Measurements from ENCODE around the gene KBTBD2. TPM values are rescaled to one million over a fixed set of nuclear protein-coding genes. Genes with fewer than 3 reads are reported as not detected.
"Not testable (repeated sequence)": the region's sequence is repeated elsewhere in the genome, so short reads cannot be mapped to it uniquely, and the experiment has no call there.

Gene KBTBD2
- total and polyA plus RNA-seq, 2 of the 4 experiments (the other 2 are of a cell fraction): 13.2 to 32.3 TPM

DNA sequence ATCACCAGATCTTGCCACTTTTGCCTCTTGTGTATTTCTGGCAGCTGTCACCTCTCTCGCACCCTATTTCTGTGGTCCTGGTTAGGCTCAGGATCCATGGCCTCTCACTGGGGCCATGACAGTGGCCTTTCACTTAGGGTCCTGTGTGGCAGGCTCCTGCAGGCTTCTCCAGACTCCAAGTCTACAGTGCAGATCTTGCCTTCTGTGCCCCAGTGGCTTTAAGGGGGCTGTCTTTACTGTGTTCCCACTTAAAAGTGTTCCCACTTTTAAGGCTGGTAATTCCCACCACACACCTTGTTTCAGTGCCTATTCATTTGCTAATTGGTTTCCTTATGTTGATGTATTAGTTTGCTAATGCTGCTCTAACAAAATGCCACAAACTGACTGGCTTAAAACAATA is 27.7 kb downstream of the KBTBD2 start:
- H3K4me2 ChIP-seq (ENCODE audit: low read depth, low read length); H3K4me1 ChIP-seq (ENCODE audit: control insufficient read depth, insufficient read depth, low read length); H2AK9ac ChIP-seq (replicated peaks; ENCODE audit: low read depth, low read length, poor library complexity); intact Hi-C loops (cut with micrococcal nuclease); H4K5ac ChIP-seq (ENCODE audit: low read depth, low read length); H3K36me3 ChIP-seq (ENCODE audit: control insufficient read depth, insufficient read depth, low read length); CTCF ChIA-PET; DNase-seq; H2AK5ac ChIP-seq (ENCODE audit: low read depth, low read length); in situ Hi-C loops (cut with MboI; ENCODE audit: low sequenced_read_pairs); H4K8ac ChIP-seq (ENCODE audit: low read depth in 2 of 2, low read length in 2 of 2); H3K56ac ChIP-seq (ENCODE audit: extremely low read depth, insufficient read depth, low read length); H3K4me3 ChIP-seq (ENCODE audit: insufficient read depth, low read depth, low read length); H3K14ac ChIP-seq (replicated peaks; ENCODE audit: low read depth, low read length); H3K27me3 ChIP-seq (ENCODE audit: control insufficient read depth, insufficient read depth, low read length); H3K9ac ChIP-seq (ENCODE audit: low read depth, low read length); H2BK120ac ChIP-seq (ENCODE audit: low read depth, low read length); H3K9me3 ChIP-seq (ENCODE audit: control insufficient read depth, insufficient read depth, low read length); dilution Hi-C loops (cut with HindIII; ENCODE audit: low sequenced_read_pairs, unreplicated experiment); H3K27ac ChIP-seq (ENCODE audit: insufficient read depth, low read length); H2BK15ac ChIP-seq (ENCODE audit: low read depth, low read length); H3K23ac ChIP-seq (ENCODE audit: low read depth, low read length); H4K91ac ChIP-seq (ENCODE audit: insufficient read depth, low read depth, low read length); H3K4ac ChIP-seq (ENCODE audit: low read depth, low read length); POLR2A ChIA-PET (ENCODE audit: unreplicated experiment); BruUV-seq (replicated peaks); H3K18ac ChIP-seq (ENCODE audit: low read depth, low read length); H2BK5ac ChIP-seq (ENCODE audit: low read depth, low read length, poor library complexity, severe bottlenecking); H2BK20ac ChIP-seq (ENCODE audit: low read depth, low read length); ATAC-seq (ENCODE audit: low read depth); H3K9me1 ChIP-seq (ENCODE audit: insufficient read depth, low read length); H2AFZ ChIP-seq (replicated peaks; ENCODE audit: low read length, poor library complexity): not testable (repeated sequence)
- peaks cover 8 to 15% of the 10 kb centered on the region in 2 experiments; a peak in 3 of 4 replicates for H3K79me1 ChIP-seq (ENCODE audit: low read depth in 1 of 2, low read length in 2 of 2)
- H4K20me1 ChIP-seq (ENCODE audit: insufficient read depth, low read length): peaks cover 12% of the 10 kb centered on the region; the same call in 1 of the 2 replicates
- no CpG with 5 or more reads among the region's 1 CpG for WGBS, 2 experiments (ENCODE audit: extremely low coverage in 2 of 2, insufficient read length in 1 of 2)
